Tibial artery (tissue), 4 donors: ENCODE measurements around the gene ODAPH.
"Not testable (repeated sequence)": the region's sequence is repeated elsewhere in the genome, so short reads cannot be mapped to it uniquely, and the experiment has no call there.

Experiments
- DNase-seq, 2 donors: peaks; one replicate each; pipeline ENCODE4 v3.0.0-alpha.2; 2019
- H3K27ac ChIP-seq, 2 donors: fragments of 200-600 bp; sonication (generic) in 1 of 2; 1 replicate in 1 of 2; 2 replicates in 1 of 2; pipeline ENCODE4 v1.5.1; 2018 to 2019; ENCODE audit warnings: mild to moderate bottlenecking in 1 of 2
- H3K27me3 ChIP-seq, 2 donors: fragments of 200-600 bp; sonication (generic) in 1 of 2; one replicate each; pipeline versions ENCODE4 v1.5.1 to v1.6.0; 2016 to 2019
- H3K36me3 ChIP-seq, 3 donors: fragments of 200-600 bp; sonication (generic) in 2 of 3; one replicate each; pipeline ENCODE4 v1.5.1; 2016 to 2019; ENCODE audit warnings: mild to moderate bottlenecking in 2 of 3
- H3K4me1 ChIP-seq, 4 donors: fragments of 200-600 bp; sonication (generic) in 2 of 4; 1 replicate in 3 of 4; 2 replicates in 1 of 4; pipeline ENCODE4 v1.5.1; 2016 to 2019
- H3K4me3 ChIP-seq, 2 donors: fragments of 200-600 bp; sonication (generic) in 1 of 2; 1 replicate in 1 of 2; 2 replicates in 1 of 2; pipeline ENCODE4 v1.5.1; 2018 to 2019; ENCODE audit warnings: mild to moderate bottlenecking in 2 of 2
- H3K9me3 ChIP-seq, 3 donors: fragments of 200-600 bp; sonication (generic) in 1 of 3; one replicate each; pipeline ENCODE4 v1.5.1; 2016 to 2019
- CTCF ChIP-seq, 2 experiments: fragments of 200-600 bp in 1 of 2; fragments of 450-650 bp in 1 of 2; IDR thresholded peaks; one replicate each; pipeline ENCODE4 v1.5.1; 2017 to 2019; ENCODE audit warnings: antibody characterized with exemption in 2 of 2, mild to moderate bottlenecking in 1 of 2, moderate library complexity in 1 of 2
- intact Hi-C: fragments of 100-400 bp; cut with DNase I; formaldehyde crosslinking; loops from one replicate; pipeline ENCODE4 v1.15.0; 2023; ENCODE audit warnings: low total_unique reads

Gene ODAPH, protein sequence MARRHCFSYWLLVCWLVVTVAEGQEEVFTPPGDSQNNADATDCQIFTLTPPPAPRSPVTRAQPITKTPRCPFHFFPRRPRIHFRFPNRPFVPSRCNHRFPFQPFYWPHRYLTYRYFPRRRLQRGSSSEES

DNA sequence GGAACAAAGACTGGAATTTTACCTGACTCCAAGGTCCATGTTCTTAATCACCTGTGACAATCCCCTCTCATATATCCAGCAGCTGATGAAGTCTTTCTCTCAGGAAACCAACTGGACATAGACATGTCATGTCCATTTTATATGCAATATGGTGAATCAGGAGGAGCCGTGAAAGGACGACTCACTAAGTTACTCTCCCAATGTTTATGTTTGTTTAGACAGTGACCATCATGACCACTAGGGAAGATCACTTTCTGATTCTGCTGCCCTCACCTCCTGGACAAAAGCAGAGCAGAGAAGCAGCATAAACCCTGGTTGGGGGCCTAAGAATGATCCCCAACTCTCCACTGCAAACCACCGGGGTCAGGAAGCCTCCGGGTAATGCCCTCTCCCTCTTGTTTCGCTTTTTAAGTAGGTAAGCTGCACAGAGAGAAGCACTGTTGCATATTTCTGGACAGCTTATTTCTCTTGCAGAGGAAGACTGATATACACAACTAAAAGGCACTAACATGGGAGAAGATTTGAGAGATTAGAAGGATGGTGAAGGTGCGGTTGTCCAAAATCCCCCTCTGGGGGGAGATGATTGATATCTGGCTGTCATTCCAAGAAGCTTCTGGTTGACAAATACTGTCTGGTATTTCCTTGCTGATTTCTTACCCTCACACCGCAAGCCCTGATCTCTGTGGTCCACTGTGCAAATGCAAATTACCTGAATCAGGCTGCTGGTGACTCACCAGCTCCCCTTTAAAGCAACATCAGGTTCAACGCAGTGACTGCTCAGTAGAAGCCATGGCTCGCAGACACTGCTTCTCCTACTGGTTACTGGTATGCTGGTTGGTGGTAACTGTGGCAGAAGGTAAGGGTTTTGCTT is at the start of gene ODAPH:
ODAPH (plus strand) TSS at position 773 of the 871 bp plus-strand sequence; CDS start at position 790, 17 bp downstream.
- no peak within 1 kb of the TSS for H3K4me3 ChIP-seq
- DNase-seq: no peak
- intact Hi-C loops: no loop called here
- H3K27ac ChIP-seq: no peak within 1 kb of the TSS
- TF ChIP-seq CTCF (IDR thresholded peaks at IDR 0.05): no peak
- no peaks in the 10 kb centered on the region for H3K36me3 ChIP-seq
- H3K4me1 ChIP-seq: no peaks in the 10 kb centered on the region
- H3K27me3 ChIP-seq: peaks cover 0 to 5% of the 10 kb centered on the region in 2 donors
- H3K9me3 ChIP-seq: no peaks in the 10 kb centered on the region

- H3K36me3 ChIP-seq, DNase-seq, H3K9me3 ChIP-seq, H3K27ac ChIP-seq, H3K27me3 ChIP-seq, H3K4me3 ChIP-seq, intact Hi-C loops: not testable (repeated sequence)
- H3K4me1 ChIP-seq: peaks cover 0 to 45% (median 15%) of the 10 kb centered on the region in 4 donors
Observed at GRCh38 chr4:75509592-75509991, 46.3 kb upstream of the ODAPH start.

DNA sequence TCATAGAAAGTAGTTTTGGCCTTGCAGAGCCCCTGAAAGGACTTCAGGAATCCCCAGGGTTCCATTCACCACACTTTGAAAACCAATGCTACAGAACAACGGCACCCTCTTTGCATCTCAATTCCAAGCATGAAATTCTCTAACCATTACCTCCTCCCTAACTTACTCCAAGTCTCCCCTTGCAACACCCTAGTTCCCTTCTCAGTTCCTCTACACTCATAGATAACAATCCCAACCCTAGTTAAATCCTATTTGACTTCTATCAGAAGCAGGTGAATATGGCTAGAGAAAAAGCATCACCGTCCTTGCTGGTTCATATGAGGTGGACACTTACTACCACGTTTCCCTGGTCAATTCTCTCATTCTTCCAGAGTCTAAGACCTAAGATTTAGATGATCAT is 44.0 kb upstream of the ODAPH start:
- Histone ChIP-seq H3K4me3 (peak overlapping the region in 1 of 2 donors; percentile 93), H3K4me1 (peaks cover 0 to 59% (median 27%) of the 10 kb centered on the region in 4 donors), H3K9me3 (no peaks in the 10 kb centered on the region), H3K36me3 (peaks cover 0 to 4% (median 4%) of the 10 kb centered on the region in 3 donors), H3K27me3 (no peaks in the 10 kb centered on the region), H3K27ac (peak overlapping the region in 1 of 2 donors; percentile 91)
- DNase-seq: no peak
- intact Hi-C loops: no loop called here
- no peak for TF ChIP-seq CTCF (IDR thresholded peaks at IDR 0.05)

DNA sequence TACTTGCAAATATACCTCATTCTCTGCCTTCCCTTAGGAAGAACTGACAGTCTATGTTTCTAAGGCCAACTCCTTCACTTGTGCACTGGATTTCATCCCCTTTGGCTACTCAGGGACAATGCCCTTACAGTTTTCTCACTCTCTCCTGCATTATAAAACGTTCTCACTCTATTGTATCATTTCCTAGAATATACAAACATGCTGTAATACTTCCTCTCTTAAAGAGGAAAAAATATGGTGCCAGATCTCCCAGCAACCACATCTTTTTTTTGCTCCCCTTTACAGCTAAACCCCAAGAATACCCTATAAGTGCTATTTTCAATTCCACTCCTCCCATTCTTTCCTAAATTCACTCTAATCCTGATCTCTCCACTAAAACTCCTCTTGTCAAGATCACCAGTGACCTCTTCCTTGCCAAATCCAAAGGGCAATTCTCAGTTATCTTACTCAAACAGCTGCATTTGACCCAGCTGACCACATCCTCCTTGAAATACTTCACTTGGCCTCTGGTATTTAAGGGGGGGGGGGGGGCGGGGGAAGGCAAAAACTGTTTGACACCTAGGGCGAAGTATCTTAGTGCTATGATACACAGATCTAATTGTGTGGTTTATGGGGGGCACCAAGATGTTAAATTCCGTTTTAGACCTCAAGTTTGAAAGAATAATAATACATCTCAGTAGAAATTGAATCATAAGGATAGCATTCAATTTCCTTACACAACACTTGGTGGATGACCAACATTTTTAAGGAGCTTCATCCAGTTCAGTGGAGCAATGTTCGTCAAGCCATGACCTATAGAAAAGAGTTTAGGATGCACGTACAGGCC is 43.3 kb upstream of the ODAPH start:
- H3K27ac ChIP-seq: peak overlapping the region; percentile 91 to 98

GRCh38 chr4:75513526-75514130 is 42.2 kb upstream of the ODAPH start:
- Histone ChIP-seq H3K36me3 (peaks cover 9 to 14% (median 10%) of the 10 kb centered on the region in 3 donors), H3K4me1 (peaks cover 0 to 59% (median 27%) of the 10 kb centered on the region in 4 donors), H3K27me3 (no peaks in the 10 kb centered on the region), H3K4me3 (peak overlapping the region; percentile 63 to 93), H3K27ac (peak overlapping the region; percentile 91 to 98), H3K9me3 (no peaks in the 10 kb centered on the region)
- no peak for DNase-seq
- intact Hi-C loops: loop anchor here (2.0 kb wide), 1 partner anchor 579 kb away; no protein-coding TSS in a partner anchor
- no peak for TF ChIP-seq CTCF (IDR thresholded peaks at IDR 0.05)

More for the DNA sequence above, 43.3 kb upstream of the ODAPH start:
- intact Hi-C loops: no loop called here
- Histone ChIP-seq H3K4me1 (peaks cover 0 to 59% (median 27%) of the 10 kb centered on the region in 4 donors), H3K9me3 (no peaks in the 10 kb centered on the region), H3K27me3 (no peaks in the 10 kb centered on the region), H3K36me3 (peaks cover 0 to 10% (median 10%) of the 10 kb centered on the region in 3 donors), H3K4me3 (peak overlapping the region; percentile 63 to 93)
- TF ChIP-seq CTCF (IDR thresholded peaks at IDR 0.05): no peak
- no peak for DNase-seq
